Measurements from ENCODE around the gene ANKRD16.

Gene ANKRD16

DNA sequence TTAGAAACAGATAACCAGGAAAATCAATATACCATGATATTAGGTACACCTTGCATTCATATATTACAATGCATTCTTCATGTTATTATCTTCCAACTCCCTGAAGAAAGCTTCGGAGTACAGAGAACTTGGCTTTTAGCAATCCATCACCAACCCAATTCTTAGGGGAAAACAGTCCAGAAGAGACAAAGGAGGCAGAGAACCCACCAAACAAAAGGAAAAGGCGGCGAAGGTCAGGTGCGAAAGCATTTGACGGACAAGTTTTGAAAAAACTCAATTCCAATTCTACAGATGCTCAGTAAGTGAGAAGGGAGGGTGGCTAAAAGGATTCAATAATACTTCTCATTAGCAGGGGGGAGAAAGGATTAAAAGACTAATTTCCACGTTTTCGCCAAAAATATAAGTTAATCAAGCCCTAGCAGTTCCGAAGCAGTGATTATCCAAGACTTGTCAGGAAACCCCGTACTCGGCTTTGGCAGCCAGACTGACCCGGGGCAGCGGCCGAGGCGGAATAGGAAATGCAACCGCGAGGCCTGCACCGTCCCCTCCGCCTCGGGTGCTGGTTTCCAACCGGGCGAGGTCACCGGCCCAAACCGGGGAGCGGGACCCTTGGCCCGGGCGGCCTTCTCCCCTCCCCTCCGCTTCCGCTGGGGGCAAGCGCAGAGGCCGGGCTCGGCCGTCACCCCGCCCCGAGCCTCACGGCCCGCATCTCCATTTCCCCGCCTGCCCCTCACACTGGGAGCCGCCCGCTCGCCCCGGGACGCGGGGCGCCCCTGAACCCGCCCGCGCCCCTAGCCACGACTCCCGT, 77.2 kb downstream of the ANKRD16 start:
- DNase-seq (ENCODE audit: insufficient read length) (no peak), FAIRE-seq (peak; percentile 53)
- no peak for TF ChIP-seq POLR2AphosphoS5 (IDR thresholded peaks at IDR 0.05; ENCODE audit: low read depth, low read length)
- no peak for TF ChIP-seq TAF1 (IDR thresholded peaks at IDR 0.05; ENCODE audit: borderline replicate concordance, low read depth, low read length)
- TF ChIP-seq POLR2A (IDR thresholded peaks at IDR 0.05; ENCODE audit: low read depth, low read length): no peak
